Measurements from ENCODE around the gene LGALS16. TPM values are rescaled to one million over a fixed set of nuclear protein-coding genes. Genes with fewer than 3 reads are reported as not detected.
"Not testable (repeated sequence)": the region's sequence is repeated elsewhere in the genome, so short reads cannot be mapped to it uniquely, and the experiment has no call there.

Gene LGALS16
- total RNA-seq, 3 donors from 2014 or later (not counting 1 experiment from before 2014, with no cell fraction given), result not detected

DNA sequence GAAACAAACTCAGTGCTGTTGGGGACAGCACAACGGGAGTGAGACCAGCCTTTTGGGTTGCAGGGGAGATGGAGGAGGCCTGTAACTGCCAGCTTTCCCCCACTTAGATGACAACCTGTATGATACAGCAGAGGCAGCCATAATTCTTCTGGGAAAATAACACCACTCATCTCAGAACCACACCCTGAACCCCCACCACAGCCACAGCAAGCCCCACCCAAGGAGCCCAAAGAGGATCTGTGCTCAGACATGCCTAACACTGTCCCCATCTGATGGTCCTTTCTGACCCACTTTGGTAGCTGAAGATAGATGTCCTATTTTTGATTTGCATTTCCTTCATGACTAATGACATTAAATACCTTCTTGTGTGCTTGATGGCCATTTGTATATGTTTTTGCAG lies 38.0 kb upstream of the LGALS16 start:
- TF ChIP-seq, protein P1, sequence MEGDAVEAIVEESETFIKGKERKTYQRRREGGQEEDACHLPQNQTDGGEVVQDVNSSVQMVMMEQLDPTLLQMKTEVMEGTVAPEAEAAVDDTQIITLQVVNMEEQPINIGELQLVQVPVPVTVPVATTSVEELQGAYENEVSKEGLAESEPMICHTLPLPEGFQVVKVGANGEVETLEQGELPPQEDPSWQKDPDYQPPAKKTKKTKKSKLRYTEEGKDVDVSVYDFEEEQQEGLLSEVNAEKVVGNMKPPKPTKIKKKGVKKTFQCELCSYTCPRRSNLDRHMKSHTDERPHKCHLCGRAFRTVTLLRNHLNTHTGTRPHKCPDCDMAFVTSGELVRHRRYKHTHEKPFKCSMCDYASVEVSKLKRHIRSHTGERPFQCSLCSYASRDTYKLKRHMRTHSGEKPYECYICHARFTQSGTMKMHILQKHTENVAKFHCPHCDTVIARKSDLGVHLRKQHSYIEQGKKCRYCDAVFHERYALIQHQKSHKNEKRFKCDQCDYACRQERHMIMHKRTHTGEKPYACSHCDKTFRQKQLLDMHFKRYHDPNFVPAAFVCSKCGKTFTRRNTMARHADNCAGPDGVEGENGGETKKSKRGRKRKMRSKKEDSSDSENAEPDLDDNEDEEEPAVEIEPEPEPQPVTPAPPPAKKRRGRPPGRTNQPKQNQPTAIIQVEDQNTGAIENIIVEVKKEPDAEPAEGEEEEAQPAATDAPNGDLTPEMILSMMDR (IDR thresholded peaks at IDR 0.05), result no peak
- no peak overlapping the region for H3K27ac ChIP-seq (ENCODE audit: low read length)
- no peak for DNase-seq
- Mint-ChIP-seq H3K27ac (no peak overlapping the region), H3K4me3 (no peak overlapping the region), H3K36me3 (no peaks in the 10 kb centered on the region), H3K27me3 (ENCODE audit: low read depth in 2 of 2) (peaks cover 35 to 61% of the 10 kb centered on the region in 2 donors), H3K9me3 (no peaks in the 10 kb centered on the region), H3K4me1 (no peaks in the 10 kb centered on the region)
- H3K27me3 ChIP-seq (ENCODE audit: control insufficient read depth, insufficient read depth, low read length), result no peaks in the 10 kb centered on the region
- WGBS (ENCODE audit: insufficient coverage), result 30% methylated on average over 1 of the region's 1 CpG
- ATAC-seq, result no peak
- H3K9me3 ChIP-seq (ENCODE audit: control insufficient read depth, insufficient read depth, low read length), result no peaks in the 10 kb centered on the region
- intact Hi-C loops (cut with micrococcal nuclease), result no loop called here
- H3K4me3 ChIP-seq (ENCODE audit: low read length), result no peak overlapping the region
- H3K36me3 ChIP-seq (ENCODE audit: control insufficient read depth, insufficient read depth, low read length), result no peaks in the 10 kb centered on the region
- H3K4me1 ChIP-seq (ENCODE audit: control insufficient read depth, insufficient read depth, low read length), result no peaks in the 10 kb centered on the region

DNA sequence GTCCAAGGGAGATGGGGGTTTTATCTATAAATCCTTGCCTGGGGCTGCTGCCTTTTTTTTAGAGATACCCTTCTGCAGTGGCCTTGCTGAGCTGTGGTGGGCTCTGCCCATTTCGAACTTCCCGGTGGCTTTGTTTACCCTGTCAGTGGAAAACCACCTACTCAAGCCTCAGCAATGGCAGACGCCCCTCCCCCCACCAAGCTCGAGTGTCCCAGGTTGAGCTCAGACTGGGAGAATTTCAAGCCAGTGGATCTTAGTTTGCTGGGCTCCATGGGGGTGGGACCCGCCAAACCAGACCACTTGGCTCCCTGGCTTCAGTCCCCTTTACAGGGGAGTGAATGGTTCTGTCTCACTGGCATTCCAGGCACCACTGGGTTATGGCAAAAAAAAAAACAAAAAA lies 31.8 kb upstream of the LGALS16 start:
- Histone ChIP-seq H3K9me3 (ENCODE audit: control insufficient read depth, insufficient read depth, low read length) (no peaks in the 10 kb centered on the region), H3K27ac (ENCODE audit: low read length) (no peak overlapping the region), H3K36me3 (ENCODE audit: control insufficient read depth, insufficient read depth, low read length) (no peaks in the 10 kb centered on the region), H3K27me3 (ENCODE audit: control insufficient read depth, insufficient read depth, low read length) (peaks cover 5% of the 10 kb centered on the region), H3K4me1 (ENCODE audit: control insufficient read depth, insufficient read depth, low read length) (no peaks in the 10 kb centered on the region), H3K4me3 (ENCODE audit: low read length) (no peak overlapping the region)
- TF ChIP-seq, protein P1 (IDR thresholded peaks at IDR 0.05), result no peak
- intact Hi-C loops (cut with micrococcal nuclease), result no loop called here
- Mint-ChIP-seq H3K27me3 (ENCODE audit: low read depth in 2 of 2) (peaks cover 36 to 55% of the 10 kb centered on the region in 2 donors), H3K27ac (no peak overlapping the region), H3K4me3 (no peak overlapping the region), H3K9me3 (no peaks in the 10 kb centered on the region), H3K36me3 (no peaks in the 10 kb centered on the region), H3K4me1 (no peaks in the 10 kb centered on the region)
- DNase-seq (no peak), ATAC-seq (no peak)
- WGBS (ENCODE audit: insufficient coverage), result 44% methylated on average over 5 of the region's 5 CpGs

DNA sequence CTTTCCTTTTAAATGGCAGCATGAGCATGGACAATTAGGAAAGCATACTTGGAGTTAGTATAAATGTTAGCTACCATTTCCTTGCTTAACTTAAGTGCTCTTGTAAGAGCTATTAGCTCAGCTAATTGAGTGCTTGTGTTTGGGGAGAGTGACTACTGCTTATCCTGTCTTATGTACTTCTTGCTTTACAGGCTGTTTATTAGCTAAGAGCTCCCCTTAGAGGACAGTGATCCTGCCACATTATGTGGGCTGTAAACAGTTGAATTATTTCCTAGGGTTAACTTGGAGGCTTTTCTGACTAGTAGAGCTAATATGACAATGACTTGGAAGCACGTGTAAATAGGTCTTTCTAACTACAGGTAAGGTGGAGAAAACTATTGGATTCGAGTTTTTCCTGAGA lies 28.1 kb upstream of the LGALS16 start:
- H3K27ac ChIP-seq (ENCODE audit: low read length); H3K4me3 ChIP-seq (ENCODE audit: low read length); H3K9me3 ChIP-seq (ENCODE audit: control insufficient read depth, insufficient read depth, low read length); H3K36me3 ChIP-seq (ENCODE audit: control insufficient read depth, insufficient read depth, low read length); ATAC-seq; intact Hi-C loops (cut with micrococcal nuclease); H3K9me3 Mint-ChIP-seq; H3K4me1 Mint-ChIP-seq; H3K27ac Mint-ChIP-seq; H3K4me3 Mint-ChIP-seq; H3K27me3 ChIP-seq (ENCODE audit: control insufficient read depth, insufficient read depth, low read length); H3K4me1 ChIP-seq (ENCODE audit: control insufficient read depth, insufficient read depth, low read length); H3K36me3 Mint-ChIP-seq: not testable (repeated sequence)
- H3K27me3 Mint-ChIP-seq (ENCODE audit: low read depth in 2 of 2), result peaks cover 12 to 21% of the 10 kb centered on the region in 2 donors
- DNase-seq, result peak in 1 of 2 donors; percentile 11
- WGBS (ENCODE audit: insufficient coverage), result 25% methylated on average over 1 of the region's 2 CpGs

DNA sequence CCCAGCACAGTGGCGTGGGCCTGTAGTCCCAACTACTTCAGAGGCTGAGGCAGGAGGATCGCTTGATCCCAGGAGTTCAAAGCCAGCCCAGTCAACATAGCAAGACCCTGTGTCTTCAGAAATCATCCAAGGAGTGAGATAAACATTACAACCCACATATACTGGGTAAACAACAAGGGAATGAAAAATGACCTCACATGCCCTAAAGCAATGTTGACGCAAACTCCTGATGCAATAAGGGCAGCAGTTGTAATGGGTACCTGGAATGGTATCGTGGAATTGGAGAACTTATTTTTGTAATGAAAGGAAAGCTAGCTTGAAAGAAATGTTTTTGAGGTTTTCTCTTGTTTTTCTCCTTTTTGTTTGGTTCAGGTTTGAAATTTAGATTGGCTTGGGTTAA lies 24.5 kb upstream of the LGALS16 start:
- Mint-ChIP-seq H3K4me3 (no peak overlapping the region), H3K27ac (no peak overlapping the region), H3K4me1 (no peaks in the 10 kb centered on the region), H3K36me3 (no peaks in the 10 kb centered on the region), H3K27me3 (ENCODE audit: low read depth in 2 of 2) (peaks cover 11 to 32% of the 10 kb centered on the region in 2 donors), H3K9me3 (no peaks in the 10 kb centered on the region)
- intact Hi-C loops (cut with micrococcal nuclease), result no loop called here
- no peak overlapping the region for H3K27ac ChIP-seq (ENCODE audit: low read length)
- DNase-seq (no peak), ATAC-seq (no peak)
- no peaks in the 10 kb centered on the region for H3K27me3 ChIP-seq (ENCODE audit: control insufficient read depth, insufficient read depth, low read length)
- H3K4me1 ChIP-seq (ENCODE audit: control insufficient read depth, insufficient read depth, low read length), result no peaks in the 10 kb centered on the region
- no peaks in the 10 kb centered on the region for H3K36me3 ChIP-seq (ENCODE audit: control insufficient read depth, insufficient read depth, low read length)
- no peaks in the 10 kb centered on the region for H3K9me3 ChIP-seq (ENCODE audit: control insufficient read depth, insufficient read depth, low read length)
- TF ChIP-seq, protein P1 (IDR thresholded peaks at IDR 0.05), result no peak
- no peak overlapping the region for H3K4me3 ChIP-seq (ENCODE audit: low read length)
- 84% methylated on average over 4 of the region's 4 CpGs for WGBS (ENCODE audit: insufficient coverage)

Data from natural killer cell (primary cell).